EH (cell line): Measurements from ENCODE around the gene PDZD4.

Source experiments
- DNase-seq: peaks from one replicate; pipeline ENCODE4 v3.0.0-alpha.2; 2015; ENCODE audit warnings: low read depth

PDZD4 gene

DNA sequence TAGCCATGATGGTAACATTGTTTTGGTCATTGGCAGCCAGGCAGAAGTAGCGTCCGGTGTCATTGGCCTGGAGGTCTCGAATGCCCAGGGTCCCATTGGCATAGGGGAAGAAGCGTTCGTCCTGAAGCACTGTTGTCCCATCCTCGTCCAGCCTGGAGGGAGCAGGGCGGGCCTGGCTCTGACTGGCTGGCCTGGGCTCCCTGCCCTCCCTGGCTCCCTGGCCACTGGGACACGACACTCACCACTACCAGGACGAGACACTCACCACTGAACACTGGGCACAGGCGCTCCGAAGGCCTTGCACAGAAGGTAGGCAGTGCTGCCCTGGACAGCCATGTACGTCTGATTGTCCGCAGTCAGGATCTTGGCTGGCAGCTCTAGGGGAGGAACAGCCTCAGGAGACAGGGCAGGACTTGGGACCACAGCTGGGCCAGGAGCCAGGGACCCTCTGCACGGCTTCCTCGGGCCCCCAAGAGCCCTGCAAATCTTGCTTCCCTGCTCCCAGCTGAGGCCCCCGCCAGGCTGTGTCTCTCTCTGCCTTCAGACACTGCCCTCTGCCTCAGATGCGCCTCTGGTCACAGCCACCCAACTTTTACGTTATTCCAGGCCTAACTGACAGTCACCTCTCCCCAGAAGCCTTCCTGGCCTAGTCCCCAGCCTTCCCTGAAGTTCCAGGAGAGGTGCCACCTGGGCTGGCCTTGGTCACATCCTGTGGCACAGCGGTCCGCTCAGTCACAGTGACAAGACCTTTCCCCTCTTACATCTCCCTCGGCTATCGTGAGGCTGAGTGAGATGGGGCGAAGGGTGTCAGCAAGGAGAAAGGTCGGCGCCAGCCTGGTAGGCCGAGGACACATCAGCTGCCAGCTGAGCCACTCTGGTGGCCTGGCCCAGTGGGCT lies 38.5 kb upstream of the PDZD4 start:
- DNase-seq: no peak

DNA sequence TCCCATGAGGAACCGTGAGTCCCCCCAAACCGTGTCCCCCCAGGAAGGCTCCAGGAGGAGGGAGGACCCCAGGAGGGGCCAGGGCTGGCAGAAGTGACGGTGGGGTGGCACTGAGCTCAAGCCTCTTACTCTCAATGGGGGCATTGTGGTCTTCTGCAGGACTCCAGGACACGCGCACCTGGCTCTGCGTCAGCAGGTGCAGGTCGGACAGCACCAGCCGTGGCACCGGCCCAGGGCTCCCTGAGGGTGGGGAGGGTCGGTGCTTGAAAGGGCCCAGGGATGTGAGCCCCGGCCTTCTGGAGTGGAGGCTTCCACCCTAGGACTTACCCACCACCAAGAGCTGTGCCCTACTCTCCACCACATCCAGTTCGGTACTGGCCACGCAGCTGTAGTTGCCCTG lies 37.3 kb upstream of the PDZD4 start:
- no peak for DNase-seq

DNA sequence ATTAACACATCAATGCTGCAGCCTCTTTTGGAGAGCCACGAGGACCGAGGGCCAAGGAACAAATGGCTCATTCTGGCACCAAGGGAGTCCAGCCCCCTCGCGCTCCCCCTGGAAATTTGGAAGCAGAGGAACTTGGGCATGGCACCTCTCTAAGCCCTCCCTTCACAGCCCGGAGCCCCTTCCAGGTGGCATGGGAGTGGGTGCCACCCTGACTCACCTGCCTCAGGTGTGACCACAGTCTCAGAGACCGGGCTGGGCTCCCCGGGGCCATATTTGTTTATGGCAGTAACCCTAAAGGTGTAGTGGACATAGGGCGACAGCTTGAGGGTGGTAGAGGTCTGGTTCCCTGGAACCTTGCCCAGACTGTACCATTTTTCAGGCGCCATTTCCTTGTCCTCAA lies 36.8 kb upstream of the PDZD4 start:
- DNase-seq: no peak

DNA sequence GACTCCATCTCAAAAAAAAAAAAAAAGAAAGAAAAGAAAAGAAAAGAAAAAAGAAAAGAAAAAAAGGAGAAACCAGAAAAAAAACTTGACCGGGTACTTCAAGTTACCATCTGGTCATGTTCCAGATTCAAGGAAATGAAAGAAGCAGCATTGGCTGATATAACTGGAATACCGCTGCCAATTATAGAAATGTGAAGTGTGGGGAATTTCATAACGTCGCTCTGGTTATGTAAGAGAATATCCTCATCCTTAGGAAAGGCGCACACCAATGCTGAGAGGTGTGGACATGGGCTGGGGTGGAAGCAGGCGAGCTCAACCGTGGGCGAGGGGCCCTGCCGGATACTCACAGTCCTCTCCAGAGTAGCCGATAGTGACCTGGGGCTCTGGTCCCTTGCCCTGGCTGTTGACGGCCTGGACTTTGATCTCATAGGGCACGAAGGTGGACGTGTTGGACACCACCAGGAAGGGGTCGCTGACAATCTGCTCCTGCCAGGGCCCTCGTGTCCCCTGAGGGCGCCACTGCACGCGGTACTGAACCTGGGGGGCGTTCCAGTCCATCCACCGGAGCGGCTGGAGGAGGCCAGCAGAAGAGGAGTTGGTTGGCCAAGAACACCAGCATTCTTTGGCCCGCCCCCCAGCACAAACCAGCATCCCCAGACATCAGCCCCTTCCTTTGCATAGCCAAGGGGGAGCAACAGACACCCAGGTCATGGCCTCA lies 36.1 kb upstream of the PDZD4 start:
- DNase-seq: no peak

DNA sequence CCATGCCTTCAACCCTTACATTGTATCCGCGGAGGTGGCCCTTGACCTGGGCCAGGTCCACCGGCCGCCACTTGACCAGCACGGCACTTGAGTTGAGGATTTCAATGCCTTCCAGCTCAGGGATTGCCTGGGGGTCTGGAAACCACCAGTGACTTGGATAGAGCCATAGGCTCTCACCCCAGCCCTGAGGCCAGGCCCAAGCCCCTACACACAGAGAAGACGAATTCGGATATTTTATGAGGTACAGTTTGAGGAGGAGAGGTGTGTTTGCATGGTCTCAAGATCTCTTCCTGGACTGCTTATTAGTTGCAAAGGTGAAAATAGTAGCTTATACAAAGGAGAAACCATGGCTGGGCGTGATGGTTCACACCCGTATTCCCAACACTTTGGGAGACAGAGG lies 35.3 kb upstream of the PDZD4 start:
- DNase-seq: no peak

DNA sequence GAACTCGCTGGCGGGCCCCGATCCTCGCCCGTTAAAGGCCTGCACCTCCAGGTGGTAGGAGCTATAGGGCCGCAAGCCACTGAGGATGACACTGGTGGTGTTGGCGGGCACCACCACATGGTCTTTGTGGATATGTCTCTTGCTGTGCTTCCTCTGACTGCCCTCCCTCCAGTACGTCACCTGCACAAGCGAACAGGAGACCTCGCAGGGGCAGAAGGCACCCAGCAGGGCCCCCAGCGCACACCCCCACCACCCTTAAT lies 34.9 kb upstream of the PDZD4 start:
- DNase-seq: no peak

DNA sequence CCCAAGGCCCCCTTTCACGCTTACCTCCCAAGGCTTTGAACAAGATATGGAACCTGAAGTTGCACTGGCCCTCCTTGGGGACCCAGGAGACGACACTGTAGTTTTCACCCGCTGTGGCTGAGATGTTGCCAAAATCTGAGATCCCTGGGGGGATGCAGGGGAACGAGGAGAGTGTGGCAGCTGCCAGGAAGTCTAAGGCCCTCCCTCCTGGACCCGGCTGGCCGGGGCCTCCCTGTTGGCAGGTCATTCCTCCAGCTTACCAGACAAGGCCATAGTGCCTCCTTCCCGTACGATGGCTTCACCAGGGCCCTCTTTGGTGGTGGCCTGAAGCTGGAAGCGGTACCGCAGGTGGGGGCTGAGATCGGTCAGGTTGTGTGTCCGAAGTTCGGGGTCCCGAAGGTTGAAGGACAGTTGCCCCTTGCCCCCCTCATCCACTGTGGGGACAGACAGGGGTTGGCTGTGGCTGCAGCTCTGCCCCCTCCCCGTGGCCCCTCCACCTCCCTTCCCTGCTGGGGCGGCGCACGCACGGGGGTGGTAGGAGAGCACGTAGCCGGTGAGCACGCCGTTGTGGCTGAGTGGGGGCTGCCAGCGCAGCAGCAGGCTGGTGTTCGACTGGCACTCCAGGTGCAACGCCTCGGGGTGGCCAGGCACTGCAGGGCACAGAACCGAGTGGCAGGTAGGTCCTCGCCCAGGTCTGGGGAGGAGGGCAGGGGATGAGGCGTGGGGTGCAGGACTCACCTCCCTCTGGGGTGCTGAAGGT lies 34.4 kb upstream of the PDZD4 start:
- no peak for DNase-seq

DNA sequence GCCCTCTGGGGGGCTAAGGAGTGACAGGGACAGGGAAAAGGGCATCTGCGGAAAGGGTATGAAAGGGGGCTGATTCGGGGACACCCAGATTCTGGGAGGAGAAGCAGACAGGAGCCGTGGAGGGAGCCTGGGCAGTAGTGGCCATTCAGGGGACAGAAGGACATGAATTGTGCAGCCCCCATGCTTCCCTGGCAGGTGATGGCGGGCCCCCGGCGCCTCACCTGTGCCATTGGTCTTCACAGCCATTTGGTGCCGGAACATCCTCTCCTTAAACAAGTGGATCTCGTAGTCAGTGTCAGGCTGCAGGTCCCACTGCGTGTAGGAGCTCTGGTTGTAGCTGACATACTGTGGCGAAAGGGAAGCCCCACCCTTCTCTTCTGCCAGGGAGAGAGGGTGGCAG lies 33.8 kb upstream of the PDZD4 start:
- no peak for DNase-seq

DNA sequence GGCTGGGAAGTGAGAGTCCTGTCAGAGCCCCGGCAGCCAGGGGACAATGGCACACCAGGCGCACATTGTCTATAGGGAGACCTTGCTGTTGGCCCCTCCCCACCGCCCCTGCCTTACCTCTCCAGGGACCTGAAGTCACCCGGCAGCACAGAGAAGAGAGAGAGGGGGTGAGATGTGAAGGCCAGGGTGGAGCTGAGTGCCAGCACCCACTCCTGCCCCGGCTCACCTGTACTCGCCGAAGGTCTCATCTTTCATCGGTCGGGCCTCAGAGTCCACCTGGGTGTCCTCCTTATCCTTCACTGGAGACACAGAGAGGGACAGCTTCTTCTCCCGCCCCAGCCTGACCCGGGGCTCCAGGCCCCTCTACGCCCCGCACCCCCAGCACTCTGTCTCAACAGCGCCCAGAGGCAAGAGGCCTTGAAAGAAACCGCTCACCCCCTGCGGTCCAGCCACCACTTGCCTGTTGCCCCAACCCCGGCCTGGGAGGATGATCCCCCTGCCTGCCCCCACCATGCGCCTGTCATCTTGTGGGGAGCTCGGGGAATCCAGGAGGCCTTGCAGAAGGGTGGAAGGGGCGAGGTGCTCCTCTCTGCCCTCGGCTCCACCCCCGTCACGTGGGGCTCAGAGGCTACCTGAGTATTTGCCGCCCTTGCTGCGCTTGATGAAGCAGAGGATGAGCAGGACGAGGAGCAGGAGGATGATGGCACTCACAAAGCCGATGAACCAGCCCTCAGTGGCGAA lies 33.1 kb upstream of the PDZD4 start:
- DNase-seq: no peak

DNA sequence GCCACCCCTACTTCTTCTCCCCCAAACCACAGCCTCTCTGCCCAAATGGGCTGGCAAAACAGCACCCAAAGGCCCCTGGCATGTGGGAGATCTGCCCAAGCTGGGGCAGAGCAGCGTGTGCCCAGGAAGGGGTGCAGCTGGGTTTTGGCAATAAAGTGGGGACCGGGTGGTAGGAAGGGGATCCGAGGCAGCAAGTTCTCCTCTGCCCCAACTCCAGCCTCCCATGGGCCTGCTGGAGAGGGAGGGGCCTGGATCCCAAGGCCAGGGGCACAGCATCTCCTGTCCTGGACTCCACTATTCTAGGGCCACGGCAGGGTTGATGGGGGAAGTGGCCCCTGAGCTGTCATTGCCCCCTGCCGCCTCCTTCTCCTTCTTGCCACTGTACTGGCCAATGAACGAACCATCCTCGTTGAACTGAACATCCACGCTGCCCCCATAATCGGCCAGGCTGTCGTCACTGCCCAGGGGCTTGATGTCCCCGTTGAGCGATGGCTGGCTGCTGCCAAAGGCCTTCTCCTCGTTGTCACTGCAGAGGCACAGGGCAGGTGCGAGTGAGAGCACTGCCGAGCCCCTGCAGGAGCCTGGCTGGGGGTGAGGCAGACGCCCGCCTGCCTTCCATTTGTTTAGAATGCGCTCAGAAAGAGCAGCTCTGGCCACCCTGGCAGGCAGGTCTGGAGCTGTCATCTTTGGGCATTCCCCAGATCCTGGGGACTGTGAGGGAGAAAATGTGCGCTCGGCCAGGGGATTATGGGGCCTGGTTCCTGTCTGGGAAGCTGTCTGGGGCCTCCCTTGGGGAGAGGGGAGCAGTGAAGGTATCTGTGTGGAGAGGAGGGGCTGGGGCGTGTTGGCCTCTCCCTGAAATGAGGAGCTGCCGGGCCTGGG lies 32.3 kb upstream of the PDZD4 start:
- no peak for DNase-seq

DNA sequence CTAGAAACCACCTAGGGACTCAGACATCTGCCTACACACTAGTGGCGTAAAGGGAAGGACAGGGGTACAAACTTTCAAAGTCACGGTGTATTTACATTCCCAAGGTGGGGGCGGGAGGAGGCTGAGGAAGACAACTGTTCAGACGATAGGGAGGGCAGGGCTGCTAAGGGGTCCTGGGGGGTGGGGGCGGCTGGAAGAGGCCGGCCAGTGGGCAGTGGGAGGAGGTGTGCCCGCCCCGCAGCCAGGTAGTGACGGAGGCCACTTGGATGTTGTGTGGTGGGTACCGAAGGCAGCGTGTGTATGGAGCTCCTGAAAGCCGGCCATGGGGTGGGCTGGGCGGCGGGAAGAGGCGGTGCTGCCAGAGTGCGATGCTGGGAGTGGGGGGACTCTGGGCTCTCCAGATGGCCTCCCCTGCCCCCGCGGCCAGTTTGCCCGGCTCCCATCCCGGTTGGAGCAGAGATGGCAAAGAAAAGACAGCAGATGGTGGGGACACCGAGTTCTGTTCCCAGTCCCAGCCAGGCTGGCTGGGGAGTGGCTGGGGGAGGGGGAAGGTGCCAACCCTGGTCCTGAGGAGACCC lies 31.5 kb upstream of the PDZD4 start:
- DNase-seq: no peak

DNA sequence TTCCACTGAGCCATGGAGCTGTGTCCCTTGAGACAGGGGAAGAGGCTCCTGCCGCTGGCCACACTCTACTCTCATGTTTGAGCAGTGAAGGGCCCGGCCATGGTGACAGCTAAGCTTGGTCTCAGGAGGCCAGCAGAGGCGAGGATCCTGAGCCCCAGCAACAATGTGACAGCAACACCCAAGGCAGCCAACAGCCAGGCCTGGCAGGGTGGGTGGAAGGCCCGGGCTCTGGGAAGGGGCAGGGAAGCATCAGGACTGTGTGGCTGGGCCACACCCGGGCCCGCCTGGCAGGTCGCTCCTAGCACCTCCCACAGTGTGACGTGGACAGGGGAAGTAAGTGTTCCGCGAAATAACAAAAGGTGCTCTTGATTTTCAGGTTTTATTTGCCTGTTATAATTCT lies 30.8 kb upstream of the PDZD4 start:
- no peak for DNase-seq

DNA sequence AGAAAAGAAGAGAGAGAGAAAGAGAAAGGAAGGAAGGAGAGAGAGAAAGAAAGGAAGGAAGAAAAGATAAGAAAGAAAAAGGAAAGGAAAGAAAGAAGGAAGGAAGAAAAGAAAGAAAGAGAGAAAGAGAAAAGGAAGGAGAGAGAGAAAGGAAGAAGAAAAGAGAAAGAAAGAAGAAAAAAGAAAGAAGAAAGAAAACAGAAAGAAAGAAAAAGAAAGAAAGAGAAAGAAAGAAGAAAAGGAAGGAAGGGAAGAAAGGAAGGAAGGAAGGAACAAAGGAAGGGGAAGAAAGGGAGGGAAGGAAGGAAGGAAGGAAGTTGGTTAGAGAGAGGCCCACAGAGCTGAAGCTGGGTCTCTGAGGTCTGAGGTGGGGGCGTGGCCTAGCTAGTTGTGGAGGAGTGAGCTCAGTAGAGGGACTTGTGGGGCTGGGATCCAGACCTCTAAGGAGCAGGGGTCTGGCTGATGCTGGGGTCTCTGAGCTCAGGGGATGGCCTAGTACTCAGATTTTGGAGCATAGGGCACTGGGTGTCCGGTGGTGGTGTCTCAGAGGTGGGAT lies 27.1 kb upstream of the PDZD4 start:
- no peak for DNase-seq

DNA sequence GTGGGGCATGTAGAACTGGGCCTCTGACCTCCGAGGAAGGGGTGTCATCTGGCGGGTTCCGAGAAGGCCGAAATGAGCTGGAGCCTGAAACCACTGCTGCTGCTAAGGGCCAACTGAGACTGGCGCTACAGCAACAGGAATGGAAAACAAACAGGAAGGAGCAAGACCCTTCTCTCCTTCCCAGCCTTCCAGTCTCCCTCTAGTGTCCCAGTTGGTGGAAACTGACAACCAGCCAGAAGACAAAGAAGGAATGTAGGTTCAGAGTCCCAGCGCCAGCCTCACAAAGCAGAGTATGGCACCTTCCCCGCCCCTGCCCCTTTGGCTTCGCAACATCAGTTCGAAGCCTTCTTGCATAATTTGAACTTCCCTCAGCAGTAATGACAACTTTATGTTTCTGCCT lies 24.4 kb upstream of the PDZD4 start:
- DNase-seq: no peak

DNA sequence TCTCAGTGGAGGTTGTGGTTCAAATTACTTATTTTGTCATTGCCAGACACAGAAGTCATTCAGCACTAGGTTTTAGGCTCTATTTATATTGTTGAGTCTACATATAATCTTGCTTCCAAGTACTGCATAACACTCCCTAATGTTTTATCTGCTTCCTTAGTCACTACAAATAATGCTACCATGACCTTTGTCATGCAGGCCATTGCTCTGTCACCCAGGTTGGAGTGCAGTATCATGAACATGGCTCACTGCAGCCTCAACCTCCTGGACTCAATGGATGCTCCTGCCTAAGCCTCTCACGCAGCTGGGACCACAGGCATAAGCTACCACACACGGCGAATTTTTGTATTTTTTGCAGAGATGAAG lies 23.5 kb upstream of the PDZD4 start:
- no peak for DNase-seq

DNA sequence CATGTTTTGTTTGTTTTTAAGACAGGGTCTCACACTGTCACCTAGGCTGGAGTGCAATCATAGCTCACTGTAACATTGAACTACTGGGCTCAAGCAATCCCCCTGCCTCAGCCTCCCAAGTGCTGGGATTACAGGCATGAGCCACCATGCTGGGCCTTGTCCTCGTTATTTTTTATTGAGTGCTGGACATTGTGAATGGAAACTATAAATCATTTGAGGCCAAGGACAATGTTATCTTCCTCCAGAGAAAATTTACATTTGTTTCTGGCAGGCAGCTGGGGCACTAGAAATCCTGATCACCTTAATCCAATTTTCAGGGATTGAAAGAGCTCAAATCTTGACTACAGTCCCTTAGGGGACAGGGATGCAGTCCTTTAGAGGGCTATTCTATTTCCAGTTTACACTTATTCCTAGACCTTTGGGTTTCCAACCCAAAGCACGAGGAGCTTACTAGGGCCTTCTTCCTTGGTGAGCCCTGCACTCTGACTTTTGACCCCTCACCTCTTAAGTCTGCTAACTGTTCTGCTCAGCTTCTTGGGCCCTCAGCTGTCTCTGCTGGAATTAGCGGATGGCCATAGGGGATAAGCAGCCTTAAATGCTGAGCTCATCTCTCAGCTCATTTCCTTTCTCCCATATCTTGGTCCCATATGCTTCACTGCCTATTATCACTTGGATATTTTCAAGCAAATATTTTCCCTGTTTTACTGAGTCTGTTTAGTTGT lies 23.0 kb upstream of the PDZD4 start:
- no peak for DNase-seq

DNA sequence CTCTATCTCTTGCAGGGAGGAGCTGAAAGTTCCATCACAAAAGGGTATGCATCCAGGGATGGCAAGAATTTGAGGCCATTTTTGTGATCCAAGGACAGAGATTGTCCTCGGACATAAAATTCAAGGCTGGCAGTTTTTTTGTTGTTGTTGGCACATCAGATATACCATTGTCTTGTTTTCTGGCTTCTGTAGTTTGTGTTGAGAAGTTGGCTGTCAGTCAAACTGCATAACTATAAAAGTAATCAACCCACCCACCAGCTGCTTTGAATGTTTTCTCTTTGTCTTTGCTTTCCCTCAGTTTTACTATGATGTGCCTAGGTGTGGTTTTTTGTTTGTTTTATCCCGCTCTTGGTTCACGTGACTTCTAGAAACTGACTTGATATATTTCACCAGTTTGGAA lies 21.6 kb upstream of the PDZD4 start:
- DNase-seq: no peak

DNA sequence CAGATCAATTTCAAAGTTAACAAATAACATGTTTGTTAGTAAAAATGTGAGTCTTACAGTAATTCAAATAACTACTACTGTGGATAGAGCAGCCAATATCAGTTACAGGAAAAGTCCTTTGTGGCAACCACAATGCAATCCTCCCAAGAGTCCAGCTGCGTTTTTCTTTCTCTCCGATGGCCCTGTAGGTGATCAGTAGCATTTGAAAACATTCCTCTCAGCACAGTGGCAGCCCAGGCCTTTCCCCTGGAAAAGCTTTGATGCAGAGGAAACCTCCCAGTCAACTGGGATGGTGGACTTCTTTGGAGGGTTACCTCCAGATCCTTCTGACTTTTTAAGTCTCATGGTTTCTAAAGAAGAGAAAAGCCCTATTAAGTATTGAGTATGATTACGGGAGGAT lies 18.0 kb upstream of the PDZD4 start:
- no peak for DNase-seq

DNA sequence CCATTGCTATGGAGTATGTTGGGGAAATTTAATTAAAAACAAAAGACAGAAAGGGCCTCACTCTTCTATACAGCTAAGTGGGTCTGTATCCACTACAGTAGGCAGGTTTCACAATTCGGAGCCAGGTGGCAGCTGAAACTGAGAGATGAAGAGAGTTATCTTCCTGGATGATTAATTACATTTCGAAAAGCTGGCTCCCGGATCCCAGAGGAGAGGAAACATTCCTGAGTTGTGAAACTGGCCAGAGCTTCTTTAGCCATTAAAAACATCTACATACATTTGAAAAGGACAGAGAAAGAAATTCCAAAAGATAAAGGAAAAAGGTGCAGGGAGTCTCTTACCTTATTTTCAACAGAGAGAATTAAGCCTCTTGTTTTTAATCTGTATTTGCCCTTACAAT lies 15.5 kb upstream of the PDZD4 start:
- peak; percentile 19 for DNase-seq

DNA sequence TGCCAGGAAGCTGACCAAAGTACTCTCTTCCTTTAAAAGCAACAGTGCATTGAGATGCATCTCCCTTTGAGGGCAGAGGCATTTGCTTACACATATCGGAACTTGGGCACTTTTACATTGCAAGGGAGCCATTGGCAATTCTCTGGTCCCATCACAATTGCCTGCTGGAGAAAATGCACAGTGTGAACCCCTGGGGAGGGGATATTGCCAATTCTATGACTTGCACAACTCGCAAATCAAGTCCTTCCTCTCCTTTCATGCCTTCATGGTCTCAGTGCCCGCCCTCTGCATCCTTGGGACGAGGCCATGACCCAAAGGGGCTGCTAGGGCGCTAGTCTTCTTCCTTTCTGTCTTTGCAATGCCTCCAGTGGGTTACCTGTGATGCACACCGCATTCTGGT lies 14.9 kb upstream of the PDZD4 start:
- DNase-seq: no peak
